ENCODE data around the gene FGF19.

The FGF19 gene

GRCh38 chr11:69669486-69669885 lies 34.3 kb downstream of the FGF19 start:
- DNase-seq (ENCODE audit: low spot score): no peak

- no peak for DNase-seq (ENCODE audit: low spot score)
Observed at GRCh38 chr11:69667619-69668604, 35.9 kb downstream of the FGF19 start.

GRCh38 chr11:69666752-69667536 lies 36.9 kb downstream of the FGF19 start:
- DNase-seq (ENCODE audit: low spot score): no peak

- no peak for DNase-seq (ENCODE audit: low spot score)
Observed at GRCh38 chr11:69666261-69666660, 37.6 kb downstream of the FGF19 start.

GRCh38 chr11:69665669-69666068 lies 38.2 kb downstream of the FGF19 start:
- no peak for DNase-seq (ENCODE audit: low spot score)

GRCh38 chr11:69664901-69665300 lies 38.9 kb downstream of the FGF19 start:
- no peak for DNase-seq (ENCODE audit: low spot score)

- no peak for DNase-seq (ENCODE audit: low spot score)
Observed at GRCh38 chr11:69664103-69664775, 39.6 kb downstream of the FGF19 start.

- no peak for DNase-seq (ENCODE audit: low spot score)
Observed at GRCh38 chr11:69663326-69663725, 40.5 kb downstream of the FGF19 start.

- no peak for DNase-seq (ENCODE audit: low spot score)
Observed at GRCh38 chr11:69662806-69663205, 41.0 kb downstream of the FGF19 start.

GRCh38 chr11:69662021-69662698 lies 41.7 kb downstream of the FGF19 start:
- no peak for DNase-seq (ENCODE audit: low spot score)

- DNase-seq (ENCODE audit: low spot score): no peak
Observed at GRCh38 chr11:69661413-69661715, 42.5 kb downstream of the FGF19 start.

- DNase-seq (ENCODE audit: low spot score): no peak
Observed at GRCh38 chr11:69660001-69660500, 43.8 kb downstream of the FGF19 start.

GRCh38 chr11:69659591-69659990 lies 44.2 kb downstream of the FGF19 start:
- DNase-seq (ENCODE audit: low spot score): no peak

GRCh38 chr11:69658626-69659450 lies 45.0 kb downstream of the FGF19 start:
- no peak for DNase-seq (ENCODE audit: low spot score)

- no peak for DNase-seq (ENCODE audit: low spot score)
Observed at GRCh38 chr11:69657911-69658625, 45.8 kb downstream of the FGF19 start.

GRCh38 chr11:69657456-69657910 lies 46.3 kb downstream of the FGF19 start:
- no peak for DNase-seq (ENCODE audit: low spot score)

GRCh38 chr11:69656536-69657455 lies 47.0 kb downstream of the FGF19 start:
- DNase-seq (ENCODE audit: low spot score): no peak

GRCh38 chr11:69655479-69656428 lies 48.1 kb downstream of the FGF19 start:
- no peak for DNase-seq (ENCODE audit: low spot score)

Measured in Ammon's horn (tissue), 1 donor.